Activated naive CD4-positive, alpha-beta T cell treated with anti-CD3 and anti-CD28 coated beads, Interleukin-2, amount 50 U/mL, for 24 hours (primary cell): ENCODE measurements around the gene NUMB.

Experiments used
- H3K27ac Mint-ChIP-seq: one replicate; pipeline ENCODE4 v1.8.0; 2021; ENCODE audit warnings: mild to moderate bottlenecking, mixed read lengths
- H3K27me3 Mint-ChIP-seq: one replicate; pipeline ENCODE4 v1.8.0; 2021; ENCODE audit warnings: mixed read lengths
- H3K36me3 Mint-ChIP-seq: one replicate; pipeline ENCODE4 v1.8.0; 2021; ENCODE audit warnings: mixed read lengths
- H3K4me1 Mint-ChIP-seq: one replicate; pipeline ENCODE4 v1.8.0; 2021; ENCODE audit warnings: mixed read lengths
- H3K4me3 Mint-ChIP-seq: one replicate; pipeline ENCODE4 v1.8.0; 2021; ENCODE audit warnings: mild to moderate bottlenecking, mixed read lengths
- H3K9me3 Mint-ChIP-seq: one replicate; pipeline ENCODE4 v1.8.0; 2021; ENCODE audit warnings: mixed read lengths

Gene NUMB

GRCh38 chr14:73458183-73458976 is at the start of gene NUMB:
Gene NUMB, minus strand, starts transcription at chr14:73458546. Its CDS starts 102,795 bp downstream, at chr14:73355751.
- H3K9me3 Mint-ChIP-seq = no peaks in the 10 kb centered on the region
- H3K36me3 Mint-ChIP-seq = no peaks in the 10 kb centered on the region
- peak within 1 kb of the TSS; percentile 96 for H3K27ac Mint-ChIP-seq
- H3K27me3 Mint-ChIP-seq = no peaks in the 10 kb centered on the region
- H3K4me1 Mint-ChIP-seq = peaks cover 46% of the 10 kb centered on the region
- peak within 1 kb of the TSS; percentile 95 for H3K4me3 Mint-ChIP-seq

- peaks cover 7% of the 10 kb centered on the region for H3K36me3 Mint-ChIP-seq
- no peak overlapping the region for H3K27ac Mint-ChIP-seq
- H3K9me3 Mint-ChIP-seq = no peaks in the 10 kb centered on the region
- H3K4me1 Mint-ChIP-seq = no peaks in the 10 kb centered on the region
- H3K27me3 Mint-ChIP-seq = no peaks in the 10 kb centered on the region
- no peak overlapping the region for H3K4me3 Mint-ChIP-seq
Measured at GRCh38 chr14:73503648-73504047, 45.3 kb upstream of the NUMB start.

- Mint-ChIP-seq H3K27me3 (no peaks in the 10 kb centered on the region), H3K9me3 (no peaks in the 10 kb centered on the region), H3K36me3 (peaks cover 7% of the 10 kb centered on the region), H3K27ac (no peak overlapping the region), H3K4me3 (no peak overlapping the region), H3K4me1 (no peaks in the 10 kb centered on the region)
Measured at GRCh38 chr14:73502017-73502619, 43.8 kb upstream of the NUMB start.

GRCh38 chr14:73500360-73500759 is 42.0 kb upstream of the NUMB start:
- Mint-ChIP-seq H3K27me3 (no peaks in the 10 kb centered on the region), H3K36me3 (peaks cover 5% of the 10 kb centered on the region), H3K4me3 (no peak overlapping the region), H3K27ac (no peak overlapping the region), H3K9me3 (no peaks in the 10 kb centered on the region), H3K4me1 (peaks cover 12% of the 10 kb centered on the region)

GRCh38 chr14:73494593-73494992 is 36.2 kb upstream of the NUMB start:
- H3K27ac Mint-ChIP-seq = no peak overlapping the region
- H3K4me1 Mint-ChIP-seq = peaks cover 45% of the 10 kb centered on the region
- H3K36me3 Mint-ChIP-seq = peaks cover 12% of the 10 kb centered on the region
- no peak overlapping the region for H3K4me3 Mint-ChIP-seq
- no peaks in the 10 kb centered on the region for H3K27me3 Mint-ChIP-seq
- no peaks in the 10 kb centered on the region for H3K9me3 Mint-ChIP-seq

- no peak overlapping the region for H3K27ac Mint-ChIP-seq
- H3K4me3 Mint-ChIP-seq = peak overlapping the region; percentile 90
- peaks cover 45% of the 10 kb centered on the region for H3K4me1 Mint-ChIP-seq
- H3K9me3 Mint-ChIP-seq = no peaks in the 10 kb centered on the region
- no peaks in the 10 kb centered on the region for H3K27me3 Mint-ChIP-seq
- peaks cover 12% of the 10 kb centered on the region for H3K36me3 Mint-ChIP-seq
Measured at GRCh38 chr14:73492670-73493069, 34.3 kb upstream of the NUMB start.

GRCh38 chr14:73492043-73492552 is 33.8 kb upstream of the NUMB start:
- Mint-ChIP-seq H3K9me3 (no peaks in the 10 kb centered on the region), H3K27ac (no peak overlapping the region), H3K27me3 (no peaks in the 10 kb centered on the region), H3K36me3 (peaks cover 12% of the 10 kb centered on the region), H3K4me3 (peak overlapping the region; percentile 90), H3K4me1 (peaks cover 45% of the 10 kb centered on the region)

- Mint-ChIP-seq H3K4me3 (peak overlapping the region; percentile 90), H3K9me3 (no peaks in the 10 kb centered on the region), H3K27ac (no peak overlapping the region), H3K36me3 (peaks cover 12% of the 10 kb centered on the region), H3K4me1 (peaks cover 43% of the 10 kb centered on the region), H3K27me3 (no peaks in the 10 kb centered on the region)
Measured at GRCh38 chr14:73491256-73492042, 33.1 kb upstream of the NUMB start.

GRCh38 chr14:73489481-73490175 is 31.3 kb upstream of the NUMB start:
- Mint-ChIP-seq H3K9me3 (no peaks in the 10 kb centered on the region), H3K27me3 (no peaks in the 10 kb centered on the region), H3K4me1 (peaks cover 26% of the 10 kb centered on the region), H3K4me3 (peak overlapping the region; percentile 85), H3K36me3 (peaks cover 6% of the 10 kb centered on the region), H3K27ac (peak overlapping the region; percentile 20)

- Mint-ChIP-seq H3K27ac (no peak overlapping the region), H3K27me3 (no peaks in the 10 kb centered on the region), H3K4me1 (no peaks in the 10 kb centered on the region), H3K9me3 (no peaks in the 10 kb centered on the region), H3K36me3 (no peaks in the 10 kb centered on the region), H3K4me3 (no peak overlapping the region)
Measured at GRCh38 chr14:73478684-73479083, 20.3 kb upstream of the NUMB start.

GRCh38 chr14:73477618-73478266 is 19.4 kb upstream of the NUMB start:
- no peaks in the 10 kb centered on the region for H3K27me3 Mint-ChIP-seq
- H3K4me1 Mint-ChIP-seq = no peaks in the 10 kb centered on the region
- H3K4me3 Mint-ChIP-seq = no peak overlapping the region
- no peaks in the 10 kb centered on the region for H3K36me3 Mint-ChIP-seq
- H3K9me3 Mint-ChIP-seq = no peaks in the 10 kb centered on the region
- H3K27ac Mint-ChIP-seq = no peak overlapping the region

- Mint-ChIP-seq H3K27me3 (no peaks in the 10 kb centered on the region), H3K4me3 (no peak overlapping the region), H3K9me3 (no peaks in the 10 kb centered on the region), H3K4me1 (no peaks in the 10 kb centered on the region), H3K36me3 (no peaks in the 10 kb centered on the region), H3K27ac (no peak overlapping the region)
Measured at GRCh38 chr14:73476451-73476931, 18.1 kb upstream of the NUMB start.

GRCh38 chr14:73474952-73475351 is 16.6 kb upstream of the NUMB start:
- H3K4me1 Mint-ChIP-seq = no peaks in the 10 kb centered on the region
- H3K27me3 Mint-ChIP-seq = no peaks in the 10 kb centered on the region
- H3K27ac Mint-ChIP-seq = no peak overlapping the region
- no peaks in the 10 kb centered on the region for H3K9me3 Mint-ChIP-seq
- H3K4me3 Mint-ChIP-seq = no peak overlapping the region
- H3K36me3 Mint-ChIP-seq = no peaks in the 10 kb centered on the region

GRCh38 chr14:73472185-73473114 is 14.1 kb upstream of the NUMB start:
- Mint-ChIP-seq H3K4me1 (peaks cover 17% of the 10 kb centered on the region), H3K27ac (no peak overlapping the region), H3K9me3 (no peaks in the 10 kb centered on the region), H3K27me3 (no peaks in the 10 kb centered on the region), H3K4me3 (no peak overlapping the region), H3K36me3 (no peaks in the 10 kb centered on the region)
